Astrocyte (in vitro differentiated cells and primary cell): ENCODE measurements around the gene MAGEL2. TPM values are rescaled to one million over a fixed set of nuclear protein-coding genes. Genes with fewer than 3 reads are reported as not detected.
"Not testable (repeated sequence)": the region's sequence is repeated elsewhere in the genome, so short reads cannot be mapped to it uniquely, and the experiment has no call there.

Experiments
- DNase-seq: peaks from one replicate; pipeline ENCODE4 v3.0.0-alpha.2; 2010; ENCODE audit warnings: low read depth
- FAIRE-seq: peaks from 2 replicates; lab custom pipeline; 2011; peaks lifted over from hg19 to GRCh38; lab: Jason Lieb, UNC
- H2AFZ ChIP-seq: 2 replicates; pipeline ENCODE4 v1.6.0; 2012; ENCODE audit warnings: low read depth, low read length, inconsistent platforms
- H3K27ac ChIP-seq: 2 replicates; pipeline ENCODE4 v1.5.1; 2011; ENCODE audit warnings: low read depth, low read length, inconsistent platforms
- H3K27me3 ChIP-seq: 2 replicates; pipeline ENCODE4 v1.6.0; 2011; ENCODE audit warnings: low read length, inconsistent platforms; ENCODE audit not compliant: insufficient read depth
- H3K36me3 ChIP-seq: 2 replicates; pipeline ENCODE4 v1.5.1; 2011; ENCODE audit warnings: low read length, inconsistent platforms; ENCODE audit not compliant: insufficient read depth
- H3K4me1 ChIP-seq: 2 replicates; pipeline ENCODE4 v1.5.1; 2011; ENCODE audit warnings: low read length, inconsistent platforms; ENCODE audit not compliant: insufficient read depth
- H3K4me2 ChIP-seq: 2 replicates; pipeline ENCODE4 v1.6.0; 2012; ENCODE audit warnings: low read length, inconsistent platforms
- H3K4me3 ChIP-seq: 2 replicates; pipeline ENCODE4 v1.5.1; 2011; ENCODE audit warnings: low read depth, mild to moderate bottlenecking, low read length, inconsistent platforms; ENCODE audit not compliant: insufficient read depth
- H3K79me2 ChIP-seq: 2 replicates; pipeline ENCODE4 v1.6.0; 2012; ENCODE audit warnings: mild to moderate bottlenecking, low read length, inconsistent platforms; ENCODE audit not compliant: insufficient read depth
- H3K9ac ChIP-seq: 2 replicates; pipeline ENCODE4 v1.6.0; 2012; ENCODE audit warnings: mild to moderate bottlenecking, low read length, inconsistent platforms
- H3K9me3 ChIP-seq: 2 replicates; pipeline ENCODE4 v1.5.1; 2012; ENCODE audit warnings: low read depth, mild to moderate bottlenecking, low read length, inconsistent platforms; ENCODE audit not compliant: insufficient read depth
- H4K20me1 ChIP-seq: 2 replicates; pipeline ENCODE4 v1.6.0; 2012; ENCODE audit warnings: low read length, inconsistent platforms; ENCODE audit not compliant: insufficient read depth
- H3K27ac Mint-ChIP-seq: one replicate; pipeline ENCODE4 v1.8.0; 2021; ENCODE audit warnings: mild to moderate bottlenecking, mixed read lengths; ENCODE audit not compliant: unreplicated experiment
- H3K27me3 Mint-ChIP-seq: one replicate; pipeline ENCODE4 v1.8.0; 2021; ENCODE audit warnings: low read depth, mixed read lengths; ENCODE audit not compliant: unreplicated experiment
- H3K36me3 Mint-ChIP-seq: one replicate; pipeline ENCODE4 v1.8.0; 2021; ENCODE audit warnings: low read depth, mixed read lengths; ENCODE audit not compliant: unreplicated experiment
- H3K4me1 Mint-ChIP-seq: one replicate; pipeline ENCODE4 v1.8.0; 2021; ENCODE audit warnings: low read depth, mixed read lengths; ENCODE audit not compliant: unreplicated experiment
- H3K4me3 Mint-ChIP-seq: one replicate; pipeline ENCODE4 v1.8.0; 2021; ENCODE audit warnings: mild to moderate bottlenecking, moderate library complexity, mixed read lengths; ENCODE audit not compliant: unreplicated experiment
- H3K9me3 Mint-ChIP-seq: one replicate; pipeline ENCODE4 v1.8.0; 2021; ENCODE audit warnings: mild to moderate bottlenecking, mixed read lengths; ENCODE audit not compliant: unreplicated experiment
- EZH2 ChIP-seq: IDR thresholded peaks from 2 replicates; pipeline ENCODE4 v1.6.1; 2012; ENCODE audit warnings: mild to moderate bottlenecking, low read length, inconsistent platforms; ENCODE audit not compliant: insufficient read depth
- total RNA-seq: library from RNA; stranded (reverse); gene quantifications from 2 replicates; pipeline ENCODE4 v1.2.1, GENCODE V29; 2021
- TF ChIP-seq, protein P1 (sequence below): IDR thresholded peaks from 2 replicates; pipeline ENCODE4 v1.5.1; 2011; ENCODE audit warnings: low read depth, mild to moderate bottlenecking, inconsistent platforms, low read length, moderate library complexity; ENCODE audit not compliant: insufficient read depth

Gene MAGEL2
- total RNA-seq, 1 donor from 2014 or later: 8.6 TPM

DNA sequence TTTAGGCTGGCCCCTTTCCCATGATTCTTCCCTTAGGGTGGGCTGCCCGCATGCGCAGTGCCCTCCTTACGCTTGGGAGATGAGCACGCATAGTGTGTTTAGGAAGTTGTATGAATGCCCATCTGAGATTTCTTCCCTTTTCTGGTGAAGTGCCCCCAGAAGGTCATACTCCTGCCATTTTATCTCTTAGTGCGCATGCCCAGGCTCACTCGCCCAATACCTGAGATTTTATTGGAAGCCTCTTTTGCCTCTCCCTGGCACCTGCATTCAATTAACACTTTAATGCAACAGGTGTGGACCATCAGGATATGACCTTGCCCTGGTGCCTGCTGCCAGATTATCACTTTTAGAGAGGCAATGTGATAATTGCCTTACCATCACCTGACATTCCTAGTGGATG lies 45.5 kb downstream of the MAGEL2 start:
- H3K27ac Mint-ChIP-seq: no peak overlapping the region
- Histone ChIP-seq H3K79me2 (no peaks in the 10 kb centered on the region), H2AFZ (no peak overlapping the region), H3K4me3 (no peak overlapping the region), H3K27ac (no peak overlapping the region), H4K20me1 (no peaks in the 10 kb centered on the region), H3K36me3 (no peaks in the 10 kb centered on the region), H3K27me3 (no peaks in the 10 kb centered on the region), H3K4me1 (no peaks in the 10 kb centered on the region), H3K9ac (no peak overlapping the region), H3K9me3 (no peaks in the 10 kb centered on the region), H3K4me2 (no peak overlapping the region)
- H3K27me3 Mint-ChIP-seq: no peaks in the 10 kb centered on the region
- H3K9me3 Mint-ChIP-seq: no peaks in the 10 kb centered on the region
- no peak for DNase-seq
- no peak overlapping the region for H3K4me3 Mint-ChIP-seq
- FAIRE-seq: no peak
- no peaks in the 10 kb centered on the region for H3K36me3 Mint-ChIP-seq
- TF ChIP-seq EZH2: no peak
- TF ChIP-seq, protein P1, sequence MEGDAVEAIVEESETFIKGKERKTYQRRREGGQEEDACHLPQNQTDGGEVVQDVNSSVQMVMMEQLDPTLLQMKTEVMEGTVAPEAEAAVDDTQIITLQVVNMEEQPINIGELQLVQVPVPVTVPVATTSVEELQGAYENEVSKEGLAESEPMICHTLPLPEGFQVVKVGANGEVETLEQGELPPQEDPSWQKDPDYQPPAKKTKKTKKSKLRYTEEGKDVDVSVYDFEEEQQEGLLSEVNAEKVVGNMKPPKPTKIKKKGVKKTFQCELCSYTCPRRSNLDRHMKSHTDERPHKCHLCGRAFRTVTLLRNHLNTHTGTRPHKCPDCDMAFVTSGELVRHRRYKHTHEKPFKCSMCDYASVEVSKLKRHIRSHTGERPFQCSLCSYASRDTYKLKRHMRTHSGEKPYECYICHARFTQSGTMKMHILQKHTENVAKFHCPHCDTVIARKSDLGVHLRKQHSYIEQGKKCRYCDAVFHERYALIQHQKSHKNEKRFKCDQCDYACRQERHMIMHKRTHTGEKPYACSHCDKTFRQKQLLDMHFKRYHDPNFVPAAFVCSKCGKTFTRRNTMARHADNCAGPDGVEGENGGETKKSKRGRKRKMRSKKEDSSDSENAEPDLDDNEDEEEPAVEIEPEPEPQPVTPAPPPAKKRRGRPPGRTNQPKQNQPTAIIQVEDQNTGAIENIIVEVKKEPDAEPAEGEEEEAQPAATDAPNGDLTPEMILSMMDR: no peak
- peaks cover 4% of the 10 kb centered on the region for H3K4me1 Mint-ChIP-seq

DNA sequence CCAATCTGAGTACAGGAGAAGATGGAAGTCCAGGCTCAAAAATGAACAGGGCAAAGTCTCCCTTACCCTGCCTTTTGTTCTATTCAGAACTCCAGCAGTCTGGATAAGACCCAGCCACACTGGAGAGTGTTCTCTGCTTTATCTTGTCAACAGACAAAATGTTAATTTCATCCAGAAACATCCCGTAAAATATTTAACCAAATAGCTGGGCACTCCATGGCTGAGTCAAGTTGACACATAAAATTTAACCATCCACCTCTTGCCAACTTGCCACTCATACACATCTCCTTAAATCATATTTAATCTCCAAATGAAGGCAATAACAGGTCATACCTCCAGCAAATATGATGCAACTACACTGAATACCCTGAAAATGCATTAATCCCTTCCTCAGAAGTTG lies 48.6 kb downstream of the MAGEL2 start:
- H3K27ac ChIP-seq: no peak overlapping the region
- no peak overlapping the region for H2AFZ ChIP-seq
- no peak overlapping the region for H3K4me2 ChIP-seq
- H3K4me1 Mint-ChIP-seq: no peaks in the 10 kb centered on the region
- no peaks in the 10 kb centered on the region for H3K79me2 ChIP-seq
- FAIRE-seq: no peak
- H3K9ac ChIP-seq: no peak overlapping the region
- H3K9me3 ChIP-seq: no peaks in the 10 kb centered on the region
- no peak for DNase-seq
- TF ChIP-seq, protein P1: no peak
- no peak for TF ChIP-seq EZH2
- no peaks in the 10 kb centered on the region for H3K4me1 ChIP-seq
- no peak overlapping the region for H3K27ac Mint-ChIP-seq
- no peaks in the 10 kb centered on the region for H3K9me3 Mint-ChIP-seq
- no peaks in the 10 kb centered on the region for H3K27me3 ChIP-seq
- no peaks in the 10 kb centered on the region for H3K36me3 Mint-ChIP-seq
- H3K4me3 Mint-ChIP-seq: no peak overlapping the region
- no peaks in the 10 kb centered on the region for H3K36me3 ChIP-seq
- no peaks in the 10 kb centered on the region for H4K20me1 ChIP-seq
- H3K27me3 Mint-ChIP-seq: no peaks in the 10 kb centered on the region
- H3K4me3 ChIP-seq: no peak overlapping the region

DNA sequence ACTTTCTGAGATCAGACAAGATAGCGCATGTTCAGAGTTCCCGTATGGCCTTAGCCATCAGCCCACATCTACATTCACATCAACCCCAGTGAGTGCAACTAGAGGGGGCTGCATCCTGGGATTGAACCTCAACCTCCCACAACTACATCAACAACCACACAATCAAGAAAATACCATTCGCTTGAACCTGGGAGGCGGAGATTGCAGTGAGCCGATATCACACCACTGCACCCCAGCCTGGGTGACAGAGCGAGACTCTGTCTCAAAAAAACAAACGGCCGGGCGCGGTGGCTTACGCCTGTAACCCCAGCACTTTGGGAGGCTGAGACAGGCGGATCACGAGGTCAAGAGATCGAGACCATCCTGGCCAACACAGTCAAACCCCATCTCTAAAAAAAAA lies 50.4 kb downstream of the MAGEL2 start:
- not testable (repeated sequence) for H3K27ac ChIP-seq, H3K4me3 Mint-ChIP-seq, H4K20me1 ChIP-seq, H3K27ac Mint-ChIP-seq, H3K36me3 ChIP-seq, H3K4me1 ChIP-seq, H3K27me3 ChIP-seq, DNase-seq, H3K4me3 ChIP-seq, H3K36me3 Mint-ChIP-seq, H3K4me1 Mint-ChIP-seq, H3K79me2 ChIP-seq, H3K4me2 ChIP-seq, H3K9me3 ChIP-seq, H2AFZ ChIP-seq, FAIRE-seq, H3K27me3 Mint-ChIP-seq, H3K9ac ChIP-seq, H3K9me3 Mint-ChIP-seq
